H1 (cell line): ENCODE data around the gene HHAT.

Experiments used
- EGR1 ChIP-seq: IDR thresholded peaks from 2 replicates; pipeline ENCODE4 v1.6.1; 2011; ENCODE audit warnings: low read depth, low read length, borderline replicate concordance
- EZH2 ChIP-seq: fragments of 200-600 bp; sonication (generic); IDR thresholded peaks from 2 replicates; pipeline ENCODE4 v1.7.1; 2012; ENCODE audit warnings: low read depth, mild to moderate bottlenecking, moderate library complexity, low read length, inconsistent platforms; ENCODE audit not compliant: severe bottlenecking
- MAFK ChIP-seq: IDR thresholded peaks from 2 replicates; pipeline ENCODE4 v1.6.1; 2012; ENCODE audit warnings: low read depth, mild to moderate bottlenecking, improper control_type of control experiment, low read length
- TF ChIP-seq, protein P1 (sequence below), 3 experiments: IDR thresholded peaks; 1 replicate in 2 of 3; 2 replicates in 1 of 3; pipeline versions ENCODE4 v1.5.1 to v1.6.1; 2011; ENCODE audit warnings: low read length in 3 of 3, mild to moderate bottlenecking in 3 of 3, inconsistent platforms in 2 of 3, low read depth in 1 of 3, moderate library complexity in 1 of 3; ENCODE audit not compliant: insufficient read depth in 1 of 3; ENCODE audit errors: control extremely low read depth in 1 of 3

- TF ChIP-seq, protein P1, sequence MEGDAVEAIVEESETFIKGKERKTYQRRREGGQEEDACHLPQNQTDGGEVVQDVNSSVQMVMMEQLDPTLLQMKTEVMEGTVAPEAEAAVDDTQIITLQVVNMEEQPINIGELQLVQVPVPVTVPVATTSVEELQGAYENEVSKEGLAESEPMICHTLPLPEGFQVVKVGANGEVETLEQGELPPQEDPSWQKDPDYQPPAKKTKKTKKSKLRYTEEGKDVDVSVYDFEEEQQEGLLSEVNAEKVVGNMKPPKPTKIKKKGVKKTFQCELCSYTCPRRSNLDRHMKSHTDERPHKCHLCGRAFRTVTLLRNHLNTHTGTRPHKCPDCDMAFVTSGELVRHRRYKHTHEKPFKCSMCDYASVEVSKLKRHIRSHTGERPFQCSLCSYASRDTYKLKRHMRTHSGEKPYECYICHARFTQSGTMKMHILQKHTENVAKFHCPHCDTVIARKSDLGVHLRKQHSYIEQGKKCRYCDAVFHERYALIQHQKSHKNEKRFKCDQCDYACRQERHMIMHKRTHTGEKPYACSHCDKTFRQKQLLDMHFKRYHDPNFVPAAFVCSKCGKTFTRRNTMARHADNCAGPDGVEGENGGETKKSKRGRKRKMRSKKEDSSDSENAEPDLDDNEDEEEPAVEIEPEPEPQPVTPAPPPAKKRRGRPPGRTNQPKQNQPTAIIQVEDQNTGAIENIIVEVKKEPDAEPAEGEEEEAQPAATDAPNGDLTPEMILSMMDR (IDR thresholded peaks at IDR 0.05; ENCODE audit: control extremely low read depth in 1 of 3, insufficient read depth in 1 of 3, low read depth in 1 of 3, low read length in 3 of 3) = no peak
- no peak for TF ChIP-seq EZH2
- no peak for TF ChIP-seq EGR1
- TF ChIP-seq MAFK = no peak
Measured at GRCh38 chr1:210525716-210526454, 197.2 kb downstream of the HHAT start.
